Kidney epithelial cell (primary cell): ENCODE measurements around the gene DEPDC1. TPM values are rescaled to one million over a fixed set of nuclear protein-coding genes. Genes with fewer than 3 reads are reported as not detected.

Source experiments
- DNase-seq: peaks from one replicate; pipeline ENCODE4 v3.0.0-alpha.2; 2010; ENCODE audit warnings: low read depth
- H3K27me3 ChIP-seq: 2 replicates; pipeline ENCODE4 v1.6.0; 2011; ENCODE audit warnings: low read length; ENCODE audit not compliant: control insufficient read depth, insufficient read depth
- H3K36me3 ChIP-seq: 2 replicates; pipeline ENCODE4 v1.5.1; 2011; ENCODE audit warnings: low read length; ENCODE audit not compliant: control insufficient read depth, insufficient read depth
- H3K4me3 ChIP-seq: 2 replicates; pipeline ENCODE4 v1.5.1; 2011; ENCODE audit warnings: low read depth, mild to moderate bottlenecking, control low read depth, low read length
- total RNA-seq: library from RNA; depleted of rRNA; stranded (reverse); fragments of >200 nt; gene quantifications from 2 replicates; pipeline ENCODE4 v1.2.3, GENCODE V29; 2015
- TF ChIP-seq, protein P1 (sequence below): IDR thresholded peaks from 2 replicates; pipeline ENCODE4 v1.5.1; 2011; ENCODE audit warnings: mild to moderate bottlenecking, moderate library complexity, low read length, control low read depth, inconsistent platforms; ENCODE audit not compliant: insufficient read depth, poor library complexity, severe bottlenecking

DEPDC1 gene
- total RNA-seq = 8.9 and 10.7 TPM in 2 replicates

DNA sequence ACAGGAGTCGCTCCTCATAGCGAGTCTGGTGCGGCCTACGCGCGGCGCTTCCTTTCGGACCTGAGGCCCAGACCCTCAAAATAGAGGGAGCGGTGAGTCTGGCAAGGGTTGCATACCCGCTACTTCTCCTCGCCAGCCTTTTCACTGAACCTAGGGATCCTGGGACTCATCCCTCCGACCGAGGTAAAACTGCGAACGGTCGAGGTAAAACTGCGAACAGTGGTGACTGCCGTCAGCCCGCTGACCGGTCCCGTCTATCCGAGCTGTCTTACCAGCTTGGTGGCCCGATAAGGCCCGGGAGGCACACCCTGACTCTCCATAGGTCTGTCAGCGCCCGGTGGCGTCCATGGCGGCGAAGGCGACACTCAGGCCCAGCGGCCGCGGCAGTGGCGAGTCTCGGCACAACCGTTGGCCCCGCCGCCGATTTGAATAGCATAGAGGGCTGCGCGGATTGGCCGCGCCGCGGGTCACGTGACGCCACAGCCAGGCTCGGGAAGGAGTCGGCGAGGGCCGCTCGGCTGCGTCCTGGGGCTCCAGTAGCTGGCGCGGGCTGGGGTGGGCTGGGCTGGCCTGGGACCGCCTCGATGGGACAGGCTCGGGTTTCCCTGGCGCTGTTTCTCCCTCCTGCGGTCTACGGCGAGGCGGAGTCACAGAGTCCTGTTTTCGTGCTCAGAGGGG, at the start of gene DEPDC1:
TSS of gene DEPDC1 (minus strand) at position 403 of the 678 bp plus-strand sequence. CDS start at position 320, 83 bp downstream.
- H3K27me3 ChIP-seq = no peaks in the 10 kb centered on the region
- TF ChIP-seq, protein P1, sequence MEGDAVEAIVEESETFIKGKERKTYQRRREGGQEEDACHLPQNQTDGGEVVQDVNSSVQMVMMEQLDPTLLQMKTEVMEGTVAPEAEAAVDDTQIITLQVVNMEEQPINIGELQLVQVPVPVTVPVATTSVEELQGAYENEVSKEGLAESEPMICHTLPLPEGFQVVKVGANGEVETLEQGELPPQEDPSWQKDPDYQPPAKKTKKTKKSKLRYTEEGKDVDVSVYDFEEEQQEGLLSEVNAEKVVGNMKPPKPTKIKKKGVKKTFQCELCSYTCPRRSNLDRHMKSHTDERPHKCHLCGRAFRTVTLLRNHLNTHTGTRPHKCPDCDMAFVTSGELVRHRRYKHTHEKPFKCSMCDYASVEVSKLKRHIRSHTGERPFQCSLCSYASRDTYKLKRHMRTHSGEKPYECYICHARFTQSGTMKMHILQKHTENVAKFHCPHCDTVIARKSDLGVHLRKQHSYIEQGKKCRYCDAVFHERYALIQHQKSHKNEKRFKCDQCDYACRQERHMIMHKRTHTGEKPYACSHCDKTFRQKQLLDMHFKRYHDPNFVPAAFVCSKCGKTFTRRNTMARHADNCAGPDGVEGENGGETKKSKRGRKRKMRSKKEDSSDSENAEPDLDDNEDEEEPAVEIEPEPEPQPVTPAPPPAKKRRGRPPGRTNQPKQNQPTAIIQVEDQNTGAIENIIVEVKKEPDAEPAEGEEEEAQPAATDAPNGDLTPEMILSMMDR = peak; percentile 4
- peak within 1 kb of the TSS; percentile 84 for H3K4me3 ChIP-seq
- H3K36me3 ChIP-seq = no peaks in the 10 kb centered on the region
- DNase-seq = peak; percentile 75

- Histone ChIP-seq H3K36me3 (no peaks in the 10 kb centered on the region), H3K4me3 (no peak overlapping the region), H3K27me3 (no peaks in the 10 kb centered on the region)
- TF ChIP-seq, protein P1 = no peak
- no peak for DNase-seq
These were observed 47.8 kb upstream of the DEPDC1 start for GRCh38 chr1:68544651-68545050.

- TF ChIP-seq, protein P1 = no peak
- Histone ChIP-seq H3K27me3 (no peaks in the 10 kb centered on the region), H3K4me3 (no peak overlapping the region), H3K36me3 (no peaks in the 10 kb centered on the region)
- DNase-seq = no peak
These were observed 45.7 kb upstream of the DEPDC1 start for GRCh38 chr1:68542586-68542985.

- no peaks in the 10 kb centered on the region for H3K27me3 ChIP-seq
- TF ChIP-seq, protein P1 = no peak
These were observed 42.1 kb upstream of the DEPDC1 start for GRCh38 chr1:68538941-68539340.

DNA sequence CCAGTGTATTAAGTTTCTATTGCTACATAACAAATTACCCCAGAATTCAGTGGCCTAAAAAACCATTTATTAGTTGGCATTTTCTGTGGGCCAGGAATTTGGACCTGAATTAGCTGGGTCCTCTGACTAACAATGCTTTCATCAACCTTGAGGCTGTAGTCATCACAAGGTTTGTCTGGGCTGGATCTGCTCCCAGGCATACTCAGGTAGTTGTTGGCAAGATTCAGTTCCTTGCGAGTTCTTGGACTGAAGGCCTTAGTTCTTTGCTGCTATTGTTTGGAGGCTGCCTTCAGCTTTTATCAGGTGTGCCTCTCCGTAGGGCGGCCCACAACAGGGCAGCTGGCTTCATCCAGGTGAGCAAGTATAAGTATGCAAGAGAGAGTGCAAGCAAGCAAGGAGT, 31.4 kb upstream of the DEPDC1 start:
- no peak for DNase-seq
- no peak overlapping the region for H3K4me3 ChIP-seq
- H3K36me3 ChIP-seq = no peaks in the 10 kb centered on the region
- TF ChIP-seq, protein P1 = no peak
- H3K27me3 ChIP-seq = no peaks in the 10 kb centered on the region

More at GRCh38 chr1:68538941-68539340, 42.1 kb upstream of the DEPDC1 start:
- no peaks in the 10 kb centered on the region for H3K36me3 ChIP-seq
- no peak for DNase-seq
- H3K4me3 ChIP-seq = no peak overlapping the region

DNA sequence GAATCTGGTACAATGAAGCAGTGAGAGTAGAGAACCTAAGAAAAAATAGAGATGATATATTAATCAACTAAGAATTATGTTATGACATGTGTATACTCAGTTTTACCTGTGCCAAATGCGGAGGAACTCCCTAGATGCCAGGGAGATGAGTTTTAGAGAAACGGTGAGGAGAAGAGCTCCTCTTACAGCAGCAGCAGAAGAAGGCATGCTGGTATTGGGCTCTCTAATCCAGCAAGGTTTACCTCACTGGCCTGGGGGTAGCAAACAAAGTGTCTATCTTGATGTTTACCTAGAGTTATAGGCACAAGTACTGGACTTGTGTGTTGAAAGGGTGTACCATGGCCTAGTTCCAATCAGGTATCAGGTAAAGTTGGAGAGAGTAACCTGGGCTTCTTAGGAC, 28.9 kb upstream of the DEPDC1 start:
- Histone ChIP-seq H3K27me3 (no peaks in the 10 kb centered on the region), H3K36me3 (no peaks in the 10 kb centered on the region), H3K4me3 (no peak overlapping the region)
- TF ChIP-seq, protein P1 = no peak
- DNase-seq = no peak
